PC-9 (cell line): ENCODE data around the gene ZNF444.

Experiments used
- EZH2 ChIP-seq: fragments of 200-600 bp; sonication (generic); IDR thresholded peaks from 2 replicates; pipeline ENCODE4 v1.8.0; 2017; ENCODE audit warnings: antibody characterized with exemption, low read depth
- TF ChIP-seq, protein P1 (sequence below): fragments of 200-600 bp; sonication (generic); conservative IDR thresholded peaks from 2 replicates; pipeline ENCODE4 v1.6.1; 2017; ENCODE audit warnings: mixed run types, antibody characterized with exemption, mild to moderate bottlenecking, moderate library complexity

GRCh38 chr19:56159622-56160271 is 18.7 kb downstream of the ZNF444 start:
- TF ChIP-seq, protein P1, sequence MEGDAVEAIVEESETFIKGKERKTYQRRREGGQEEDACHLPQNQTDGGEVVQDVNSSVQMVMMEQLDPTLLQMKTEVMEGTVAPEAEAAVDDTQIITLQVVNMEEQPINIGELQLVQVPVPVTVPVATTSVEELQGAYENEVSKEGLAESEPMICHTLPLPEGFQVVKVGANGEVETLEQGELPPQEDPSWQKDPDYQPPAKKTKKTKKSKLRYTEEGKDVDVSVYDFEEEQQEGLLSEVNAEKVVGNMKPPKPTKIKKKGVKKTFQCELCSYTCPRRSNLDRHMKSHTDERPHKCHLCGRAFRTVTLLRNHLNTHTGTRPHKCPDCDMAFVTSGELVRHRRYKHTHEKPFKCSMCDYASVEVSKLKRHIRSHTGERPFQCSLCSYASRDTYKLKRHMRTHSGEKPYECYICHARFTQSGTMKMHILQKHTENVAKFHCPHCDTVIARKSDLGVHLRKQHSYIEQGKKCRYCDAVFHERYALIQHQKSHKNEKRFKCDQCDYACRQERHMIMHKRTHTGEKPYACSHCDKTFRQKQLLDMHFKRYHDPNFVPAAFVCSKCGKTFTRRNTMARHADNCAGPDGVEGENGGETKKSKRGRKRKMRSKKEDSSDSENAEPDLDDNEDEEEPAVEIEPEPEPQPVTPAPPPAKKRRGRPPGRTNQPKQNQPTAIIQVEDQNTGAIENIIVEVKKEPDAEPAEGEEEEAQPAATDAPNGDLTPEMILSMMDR: no peak
- TF ChIP-seq EZH2: no peak
